ENCODE data around the gene RGS19. TPM values are rescaled to one million over a fixed set of nuclear protein-coding genes. Genes with fewer than 3 reads are reported as not detected.

RGS19 gene
- total RNA-seq, 4 donors from 2014 or later: 7.4 to 14.4 (median 11.0) TPM

- no peaks in the 10 kb centered on the region for H3K36me3 ChIP-seq
- H3K9me3 ChIP-seq: no peaks in the 10 kb centered on the region
- H3K27ac ChIP-seq: no peak overlapping the region
- intact Hi-C loops (cut with DNase I): no loop called here
- TF ChIP-seq POLR2A (IDR thresholded peaks at IDR 0.05): no peak
- no peak for TF ChIP-seq CTCF (IDR thresholded peaks at IDR 0.05)
- WGBS, 2 donors: 76 to 85% methylated on average over 4 of the region's 10 CpGs
- DNase-seq: no peak
- no peak overlapping the region for H3K4me3 ChIP-seq
- no peaks in the 10 kb centered on the region for H3K4me1 ChIP-seq
- peaks cover 0 to 31% (median 0%) of the 10 kb centered on the region in 4 donors for H3K27me3 ChIP-seq
Observed at GRCh38 chr20:64110411-64111068, 31.2 kb upstream of the RGS19 start.

- DNase-seq: no peak
- Histone ChIP-seq H3K9me3 (no peaks in the 10 kb centered on the region), H3K27ac (no peak overlapping the region), H3K27me3 (peaks cover 0 to 33% (median 0%) of the 10 kb centered on the region in 4 donors), H3K36me3 (no peaks in the 10 kb centered on the region), H3K4me1 (no peaks in the 10 kb centered on the region), H3K4me3 (no peak overlapping the region)
- 32% methylated on average over 3 of the region's 16 CpGs; no CpG with 5 or more reads in 1 of the 2 donors for WGBS, 2 donors
- intact Hi-C loops (cut with DNase I): no loop called here
- TF ChIP-seq CTCF (IDR thresholded peaks at IDR 0.05) (no peak), POLR2A (IDR thresholded peaks at IDR 0.05) (no peak)
Observed at GRCh38 chr20:64109831-64110391, 30.6 kb upstream of the RGS19 start.

- peaks cover 0 to 42% (median 0%) of the 10 kb centered on the region in 4 donors for H3K27me3 ChIP-seq
- no peak overlapping the region for H3K4me3 ChIP-seq
- no peaks in the 10 kb centered on the region for H3K4me1 ChIP-seq
- 72 to 74% methylated on average over 10 to 15 of the region's 26 CpGs for WGBS, 2 donors
- TF ChIP-seq CTCF (IDR thresholded peaks at IDR 0.05) (no peak), POLR2A (IDR thresholded peaks at IDR 0.05) (no peak)
- no peaks in the 10 kb centered on the region for H3K9me3 ChIP-seq
- DNase-seq: no peak
- no peaks in the 10 kb centered on the region for H3K36me3 ChIP-seq
- intact Hi-C loops (cut with DNase I): no loop called here
- no peak overlapping the region for H3K27ac ChIP-seq
Observed at GRCh38 chr20:64108731-64109681, 29.7 kb upstream of the RGS19 start.

- Histone ChIP-seq H3K4me3 (no peak overlapping the region), H3K4me1 (peaks cover 0 to under 1% (median 0%) of the 10 kb centered on the region in 3 donors), H3K27ac (no peak overlapping the region), H3K27me3 (peaks cover 0 to 53% (median 3%) of the 10 kb centered on the region in 4 donors), H3K36me3 (no peaks in the 10 kb centered on the region), H3K9me3 (no peaks in the 10 kb centered on the region)
- WGBS, 2 donors: 54 to 70% methylated on average over 8 to 17 of the region's 19 CpGs
- DNase-seq: no peak
- TF ChIP-seq CTCF (IDR thresholded peaks at IDR 0.05): no peak
- no peak for TF ChIP-seq POLR2A (IDR thresholded peaks at IDR 0.05)
- intact Hi-C loops (cut with DNase I): no loop called here
Observed at GRCh38 chr20:64107736-64108457, 28.6 kb upstream of the RGS19 start.

All from esophagus squamous epithelium (tissue), 5 donors.